ENCODE results near the gene TYRP1. TPM values are rescaled to one million over a fixed set of nuclear protein-coding genes. Genes with fewer than 3 reads are reported as not detected.
"Not testable (repeated sequence)": the region's sequence is repeated elsewhere in the genome, so short reads cannot be mapped to it uniquely, and the experiment has no call there.

Gene TYRP1
- total RNA-seq, 4 donors from 2014 or later: 0.27 TPM; not detected in 3

DNA sequence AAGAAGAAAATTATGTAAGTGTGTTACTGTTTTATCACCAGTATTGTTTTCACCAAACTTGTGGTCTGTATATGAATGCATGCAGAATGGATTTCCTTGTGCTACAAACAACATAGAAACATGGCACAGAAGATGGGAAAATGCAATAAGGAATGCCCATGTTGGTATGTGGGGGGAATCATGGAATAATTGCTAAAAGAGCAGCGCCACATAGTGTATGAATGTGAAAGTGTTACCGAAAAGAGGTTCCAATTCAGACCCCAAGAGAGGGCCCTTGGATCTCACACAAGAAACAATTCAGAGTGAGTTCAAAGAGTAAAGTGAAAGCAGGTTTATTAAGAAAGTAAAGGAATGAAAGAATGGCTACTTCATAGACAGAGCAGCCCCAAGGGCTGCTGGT lies 26.4 kb upstream of the TYRP1 start:
- TF ChIP-seq POLR2A (IDR thresholded peaks at IDR 0.05): no peak
- TF ChIP-seq, protein P1, sequence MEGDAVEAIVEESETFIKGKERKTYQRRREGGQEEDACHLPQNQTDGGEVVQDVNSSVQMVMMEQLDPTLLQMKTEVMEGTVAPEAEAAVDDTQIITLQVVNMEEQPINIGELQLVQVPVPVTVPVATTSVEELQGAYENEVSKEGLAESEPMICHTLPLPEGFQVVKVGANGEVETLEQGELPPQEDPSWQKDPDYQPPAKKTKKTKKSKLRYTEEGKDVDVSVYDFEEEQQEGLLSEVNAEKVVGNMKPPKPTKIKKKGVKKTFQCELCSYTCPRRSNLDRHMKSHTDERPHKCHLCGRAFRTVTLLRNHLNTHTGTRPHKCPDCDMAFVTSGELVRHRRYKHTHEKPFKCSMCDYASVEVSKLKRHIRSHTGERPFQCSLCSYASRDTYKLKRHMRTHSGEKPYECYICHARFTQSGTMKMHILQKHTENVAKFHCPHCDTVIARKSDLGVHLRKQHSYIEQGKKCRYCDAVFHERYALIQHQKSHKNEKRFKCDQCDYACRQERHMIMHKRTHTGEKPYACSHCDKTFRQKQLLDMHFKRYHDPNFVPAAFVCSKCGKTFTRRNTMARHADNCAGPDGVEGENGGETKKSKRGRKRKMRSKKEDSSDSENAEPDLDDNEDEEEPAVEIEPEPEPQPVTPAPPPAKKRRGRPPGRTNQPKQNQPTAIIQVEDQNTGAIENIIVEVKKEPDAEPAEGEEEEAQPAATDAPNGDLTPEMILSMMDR (IDR thresholded peaks at IDR 0.05): no peak
- Histone ChIP-seq H3K9me3 (no peaks in the 10 kb centered on the region), H3K27me3 (no peaks in the 10 kb centered on the region), H3K4me1 (no peaks in the 10 kb centered on the region), H3K27ac (no peak overlapping the region), H3K36me3 (no peaks in the 10 kb centered on the region), H3K4me3 (replicated peaks in 1 of 3) (no peak overlapping the region)
- WGBS, 2 donors: 41 to 58% methylated on average over 2 of the region's 2 CpGs
- intact Hi-C loops (cut with DNase I): no loop called here
- DNase-seq: no peak

DNA sequence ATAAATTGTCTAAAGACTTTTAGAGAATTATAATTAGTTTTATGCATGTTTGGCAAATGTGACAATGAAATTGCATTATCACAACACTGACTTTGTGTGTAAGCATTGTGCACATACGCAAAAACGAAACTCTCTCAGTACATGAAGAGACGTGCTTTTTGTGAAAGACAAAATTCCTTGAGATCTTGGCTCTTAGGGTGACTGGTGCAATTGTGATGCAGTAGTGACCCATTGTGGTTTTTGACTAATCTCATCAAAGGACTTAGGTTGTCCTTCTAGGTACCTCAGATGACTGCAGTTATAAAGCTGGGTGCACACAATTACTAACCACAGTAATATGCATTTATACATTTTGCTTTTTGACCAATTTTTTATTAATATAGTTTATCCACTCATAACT lies 25.3 kb upstream of the TYRP1 start:
- H3K4me3 ChIP-seq (replicated peaks in 1 of 3): no peak overlapping the region
- WGBS, 2 donors: 94 to 95% methylated on average over 3 of the region's 3 CpGs
- H3K27ac ChIP-seq: no peak overlapping the region
- no peaks in the 10 kb centered on the region for H3K9me3 ChIP-seq
- H3K4me1 ChIP-seq: no peaks in the 10 kb centered on the region
- intact Hi-C loops (cut with DNase I): no loop called here
- no peak for DNase-seq
- TF ChIP-seq POLR2A (IDR thresholded peaks at IDR 0.05): no peak
- TF ChIP-seq, protein P1 (IDR thresholded peaks at IDR 0.05): no peak
- no peaks in the 10 kb centered on the region for H3K36me3 ChIP-seq
- no peaks in the 10 kb centered on the region for H3K27me3 ChIP-seq

DNA sequence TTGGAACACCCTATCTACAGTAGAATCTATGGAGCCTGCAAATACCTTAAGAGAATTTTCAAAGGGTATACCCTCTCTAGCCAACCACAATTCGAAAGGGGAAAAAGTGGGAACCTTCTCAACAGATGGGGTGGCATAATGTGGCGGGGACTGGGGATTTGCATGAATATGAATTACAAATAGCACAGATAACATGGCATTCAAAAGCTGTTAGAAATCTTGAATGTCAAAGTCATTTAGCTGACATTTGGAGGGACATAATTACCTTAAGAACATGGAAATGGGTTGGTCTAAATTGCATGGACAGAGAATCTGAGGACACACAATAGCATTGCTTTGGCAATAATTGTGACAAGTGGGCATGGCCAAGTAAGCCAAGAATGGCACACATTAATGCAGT lies 23.2 kb upstream of the TYRP1 start:
- intact Hi-C loops (cut with DNase I): no loop called here
- no peaks in the 10 kb centered on the region for H3K9me3 ChIP-seq
- H3K27me3 ChIP-seq: no peaks in the 10 kb centered on the region
- H3K4me3 ChIP-seq (replicated peaks in 1 of 3): no peak overlapping the region
- no peak for TF ChIP-seq POLR2A (IDR thresholded peaks at IDR 0.05)
- TF ChIP-seq, protein P1 (IDR thresholded peaks at IDR 0.05): no peak
- H3K4me1 ChIP-seq: no peaks in the 10 kb centered on the region
- 82 to 87% methylated on average over 2 of the region's 2 CpGs for WGBS, 2 donors
- H3K36me3 ChIP-seq: no peaks in the 10 kb centered on the region
- H3K27ac ChIP-seq: no peak overlapping the region
- DNase-seq: no peak

DNA sequence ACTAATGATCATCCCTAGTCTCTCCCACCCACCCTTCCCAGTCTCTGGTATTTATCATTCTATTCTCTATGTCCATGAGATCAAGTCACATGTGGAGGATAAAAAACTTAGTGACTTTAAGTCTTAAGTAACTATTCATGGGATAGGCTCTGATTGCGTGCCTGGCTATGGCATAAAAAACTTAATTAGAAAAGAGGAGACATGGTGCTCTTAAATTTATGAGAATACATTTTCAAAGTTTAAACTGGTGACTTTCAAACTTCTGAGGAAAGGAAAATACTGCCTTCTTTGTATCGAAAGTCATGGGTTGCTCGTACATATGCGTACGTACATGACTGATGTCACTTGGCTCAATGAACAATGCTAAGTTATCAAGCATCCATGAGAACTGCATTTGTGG lies 18.2 kb upstream of the TYRP1 start:
- H3K36me3 ChIP-seq: no peaks in the 10 kb centered on the region
- no peaks in the 10 kb centered on the region for H3K4me1 ChIP-seq
- no peaks in the 10 kb centered on the region for H3K9me3 ChIP-seq
- no peak for TF ChIP-seq POLR2A (IDR thresholded peaks at IDR 0.05)
- TF ChIP-seq, protein P1 (IDR thresholded peaks at IDR 0.05): no peak
- WGBS, 2 donors: 69 to 86% methylated on average over 5 of the region's 5 CpGs
- no peak overlapping the region for H3K4me3 ChIP-seq (replicated peaks in 1 of 3)
- DNase-seq: no peak
- intact Hi-C loops (cut with DNase I): no loop called here
- H3K27ac ChIP-seq: no peak overlapping the region
- no peaks in the 10 kb centered on the region for H3K27me3 ChIP-seq

DNA sequence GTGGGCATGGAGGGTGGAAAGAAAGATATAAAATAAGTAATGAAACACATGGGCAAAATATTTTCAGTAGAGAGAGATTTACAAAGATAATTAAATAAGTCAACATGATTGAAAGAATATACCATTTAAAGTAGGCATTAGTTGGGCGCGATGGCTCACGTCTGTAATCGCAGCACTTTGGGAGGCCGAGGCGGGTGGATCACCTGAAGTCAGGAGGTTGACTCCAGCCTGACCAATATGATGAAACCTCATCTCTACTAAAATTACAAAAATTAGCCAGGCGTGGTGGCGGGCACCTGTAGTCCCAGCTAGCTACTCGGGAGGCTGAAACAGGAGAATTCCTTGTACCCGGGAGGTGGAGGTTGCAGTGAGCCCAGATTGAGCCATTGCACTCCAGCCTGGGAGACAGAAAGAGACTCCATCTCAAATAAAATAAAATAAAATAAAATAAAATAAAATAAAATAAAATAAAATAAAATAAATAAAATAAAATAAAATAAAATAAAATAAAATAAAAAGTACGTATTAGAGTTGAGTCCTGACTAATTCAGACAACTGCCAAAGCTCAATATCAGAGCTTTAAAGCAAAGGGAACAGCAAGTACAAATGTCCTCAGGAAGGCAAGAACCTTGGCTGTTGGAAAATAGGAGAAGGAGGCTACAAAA lies 15.6 kb upstream of the TYRP1 start:
- DNase-seq; H3K9me3 ChIP-seq; H3K36me3 ChIP-seq; intact Hi-C loops (cut with DNase I); H3K27me3 ChIP-seq; H3K4me3 ChIP-seq (replicated peaks in 1 of 3); H3K27ac ChIP-seq; H3K4me1 ChIP-seq: not testable (repeated sequence)
- WGBS, 2 donors: 94 to 96% methylated on average over 11 of the region's 11 CpGs
